ENCODE results near the gene C16orf89. TPM values are rescaled to one million over a fixed set of nuclear protein-coding genes. Genes with fewer than 3 reads are reported as not detected.

C16orf89 gene
- total RNA-seq, 1 donor from 2014 or later: not detected

- H3K79me2 ChIP-seq (ENCODE audit: insufficient read depth, low read length): no peaks in the 10 kb centered on the region
- no peak overlapping the region for H3K4me3 Mint-ChIP-seq (ENCODE audit: unreplicated experiment)
- no peaks in the 10 kb centered on the region for H3K4me1 Mint-ChIP-seq (ENCODE audit: low read depth, unreplicated experiment)
- H3K4me3 ChIP-seq (ENCODE audit: insufficient read depth, low read depth, low read length): no peak overlapping the region
- no peaks in the 10 kb centered on the region for H3K9me3 Mint-ChIP-seq (ENCODE audit: unreplicated experiment)
- no peaks in the 10 kb centered on the region for H3K36me3 Mint-ChIP-seq (ENCODE audit: low read depth, unreplicated experiment)
- DNase-seq (ENCODE audit: low read depth) (no peak), FAIRE-seq (no peak)
- H3K27me3 Mint-ChIP-seq (ENCODE audit: low read depth, unreplicated experiment): peaks cover 11% of the 10 kb centered on the region
- no peaks in the 10 kb centered on the region for H3K9me3 ChIP-seq (ENCODE audit: insufficient read depth, low read depth, low read length)
- peaks cover 7% of the 10 kb centered on the region for H3K27me3 ChIP-seq (ENCODE audit: insufficient read depth, low read length)
- H3K9ac ChIP-seq (ENCODE audit: low read length): no peak overlapping the region
- no peak overlapping the region for H3K4me2 ChIP-seq (ENCODE audit: low read length)
- no peaks in the 10 kb centered on the region for H4K20me1 ChIP-seq (ENCODE audit: insufficient read depth, low read length)
- no peak overlapping the region for H3K27ac ChIP-seq (ENCODE audit: low read depth, low read length)
- no peak overlapping the region for H2AFZ ChIP-seq (ENCODE audit: low read depth, low read length)
- no peak for TF ChIP-seq CTCF (IDR thresholded peaks at IDR 0.05; ENCODE audit: insufficient read depth, low read depth, low read length)
- no peak overlapping the region for H3K27ac Mint-ChIP-seq (ENCODE audit: unreplicated experiment)
- no peaks in the 10 kb centered on the region for H3K4me1 ChIP-seq (ENCODE audit: insufficient read depth, low read length)
- no peaks in the 10 kb centered on the region for H3K36me3 ChIP-seq (ENCODE audit: insufficient read depth, low read length)
Measured at GRCh38 chr16:5015887-5016286, 49.9 kb downstream of the C16orf89 start.

GRCh38 chr16:5015351-5015750 is 50.4 kb downstream of the C16orf89 start:
- H3K4me2 ChIP-seq (ENCODE audit: low read length): no peak overlapping the region
- no peaks in the 10 kb centered on the region for H3K79me2 ChIP-seq (ENCODE audit: insufficient read depth, low read length)
- no peak overlapping the region for H2AFZ ChIP-seq (ENCODE audit: low read depth, low read length)
- no peaks in the 10 kb centered on the region for H4K20me1 ChIP-seq (ENCODE audit: insufficient read depth, low read length)
- no peak overlapping the region for H3K4me3 ChIP-seq (ENCODE audit: insufficient read depth, low read depth, low read length)
- Mint-ChIP-seq H3K27me3 (ENCODE audit: low read depth, unreplicated experiment) (peaks cover 14% of the 10 kb centered on the region), H3K36me3 (ENCODE audit: low read depth, unreplicated experiment) (peaks cover under 1% of the 10 kb centered on the region), H3K9me3 (ENCODE audit: unreplicated experiment) (no peaks in the 10 kb centered on the region), H3K27ac (ENCODE audit: unreplicated experiment) (no peak overlapping the region), H3K4me3 (ENCODE audit: unreplicated experiment) (no peak overlapping the region), H3K4me1 (ENCODE audit: low read depth, unreplicated experiment) (no peaks in the 10 kb centered on the region)
- no peak overlapping the region for H3K9ac ChIP-seq (ENCODE audit: low read length)
- no peak for DNase-seq (ENCODE audit: low read depth)
- no peak for FAIRE-seq
- peaks cover 7% of the 10 kb centered on the region for H3K27me3 ChIP-seq (ENCODE audit: insufficient read depth, low read length)
- no peaks in the 10 kb centered on the region for H3K36me3 ChIP-seq (ENCODE audit: insufficient read depth, low read length)
- H3K27ac ChIP-seq (ENCODE audit: low read depth, low read length): no peak overlapping the region
- TF ChIP-seq CTCF (IDR thresholded peaks at IDR 0.05; ENCODE audit: insufficient read depth, low read depth, low read length) (no peak), EZH2 (IDR thresholded peaks at IDR 0.05; ENCODE audit: insufficient read depth, low read length) (no peak)
- no peaks in the 10 kb centered on the region for H3K9me3 ChIP-seq (ENCODE audit: insufficient read depth, low read depth, low read length)
- H3K4me1 ChIP-seq (ENCODE audit: insufficient read depth, low read length): no peaks in the 10 kb centered on the region

- H3K9me3 ChIP-seq (ENCODE audit: insufficient read depth, low read depth, low read length): no peaks in the 10 kb centered on the region
- no peaks in the 10 kb centered on the region for H4K20me1 ChIP-seq (ENCODE audit: insufficient read depth, low read length)
- H3K27ac Mint-ChIP-seq (ENCODE audit: unreplicated experiment): no peak overlapping the region
- H3K36me3 Mint-ChIP-seq (ENCODE audit: low read depth, unreplicated experiment): peaks cover 2% of the 10 kb centered on the region
- H3K9me3 Mint-ChIP-seq (ENCODE audit: unreplicated experiment): no peaks in the 10 kb centered on the region
- no peaks in the 10 kb centered on the region for H3K4me1 ChIP-seq (ENCODE audit: insufficient read depth, low read length)
- no peak for DNase-seq (ENCODE audit: low read depth)
- no peaks in the 10 kb centered on the region for H3K4me1 Mint-ChIP-seq (ENCODE audit: low read depth, unreplicated experiment)
- no peak for FAIRE-seq
- H3K4me3 Mint-ChIP-seq (ENCODE audit: unreplicated experiment): no peak overlapping the region
- no peak overlapping the region for H3K27ac ChIP-seq (ENCODE audit: low read depth, low read length)
- TF ChIP-seq CTCF (IDR thresholded peaks at IDR 0.05; ENCODE audit: insufficient read depth, low read depth, low read length): no peak
- no peak for TF ChIP-seq EZH2 (IDR thresholded peaks at IDR 0.05; ENCODE audit: insufficient read depth, low read length)
- no peak overlapping the region for H3K4me2 ChIP-seq (ENCODE audit: low read length)
- H3K4me3 ChIP-seq (ENCODE audit: insufficient read depth, low read depth, low read length): no peak overlapping the region
- H3K27me3 Mint-ChIP-seq (ENCODE audit: low read depth, unreplicated experiment): peaks cover 18% of the 10 kb centered on the region
- no peaks in the 10 kb centered on the region for H3K36me3 ChIP-seq (ENCODE audit: insufficient read depth, low read length)
- H2AFZ ChIP-seq (ENCODE audit: low read depth, low read length): no peak overlapping the region
- H3K79me2 ChIP-seq (ENCODE audit: insufficient read depth, low read length): no peaks in the 10 kb centered on the region
- peaks cover 12% of the 10 kb centered on the region for H3K27me3 ChIP-seq (ENCODE audit: insufficient read depth, low read length)
- H3K9ac ChIP-seq (ENCODE audit: low read length): no peak overlapping the region
Measured at GRCh38 chr16:5012887-5013286, 52.9 kb downstream of the C16orf89 start.
